ENCODE measurements around the gene ROR2. TPM values are rescaled to one million over a fixed set of nuclear protein-coding genes. Genes with fewer than 3 reads are reported as not detected.

ROR2 gene
- total RNA-seq, 1 experiment from 2014 or later: not detected

DNA sequence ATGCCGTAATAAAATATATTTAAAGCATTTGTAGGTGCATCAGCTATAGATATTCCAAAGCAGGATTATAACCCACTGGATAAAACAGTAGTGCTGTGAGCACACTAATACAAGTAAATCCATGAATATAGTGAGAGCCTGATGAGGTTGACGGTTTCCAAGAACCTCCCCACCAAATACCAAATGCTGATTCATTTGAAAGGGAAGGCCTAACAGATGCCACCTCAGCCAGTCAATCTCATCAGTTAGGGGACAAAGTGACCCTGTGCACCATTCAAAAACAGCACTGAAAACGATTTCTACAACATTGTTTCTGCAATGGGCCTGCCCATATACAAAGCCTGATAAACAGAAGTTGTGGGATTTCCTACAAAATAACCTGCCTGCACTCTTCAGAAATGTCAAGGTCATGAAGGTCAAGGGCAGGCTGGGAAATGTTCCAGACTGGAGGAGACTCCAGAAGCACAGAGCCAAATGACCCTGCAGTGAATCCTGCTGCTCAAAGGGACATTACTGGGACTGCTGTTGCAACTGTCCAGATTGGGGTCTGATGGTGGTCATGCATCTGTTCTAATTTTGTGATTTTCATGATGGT lies 69.6 kb downstream of the ROR2 start:
- DNase-seq (ENCODE audit: low read depth): no peak

DNA sequence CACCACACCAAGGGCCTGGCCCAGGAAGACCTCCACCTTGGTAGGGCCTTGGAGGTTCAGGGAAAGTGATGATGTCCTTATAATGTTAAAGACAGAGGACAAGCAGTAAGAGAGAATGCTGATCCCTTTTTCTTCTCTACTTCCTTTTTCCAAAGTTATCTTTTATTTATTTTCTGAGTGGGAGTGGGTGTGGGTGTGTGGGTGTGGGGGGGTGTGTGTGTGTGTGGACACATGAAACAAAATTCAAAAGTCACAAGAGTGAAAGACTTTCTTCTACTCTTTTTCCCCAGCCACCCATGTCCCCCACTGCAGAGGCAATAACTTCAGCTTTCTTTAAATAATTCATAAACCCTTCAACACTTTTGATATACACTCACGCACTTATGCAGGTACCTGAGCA lies 70.8 kb downstream of the ROR2 start:
- no peak for DNase-seq (ENCODE audit: low read depth)

DNA sequence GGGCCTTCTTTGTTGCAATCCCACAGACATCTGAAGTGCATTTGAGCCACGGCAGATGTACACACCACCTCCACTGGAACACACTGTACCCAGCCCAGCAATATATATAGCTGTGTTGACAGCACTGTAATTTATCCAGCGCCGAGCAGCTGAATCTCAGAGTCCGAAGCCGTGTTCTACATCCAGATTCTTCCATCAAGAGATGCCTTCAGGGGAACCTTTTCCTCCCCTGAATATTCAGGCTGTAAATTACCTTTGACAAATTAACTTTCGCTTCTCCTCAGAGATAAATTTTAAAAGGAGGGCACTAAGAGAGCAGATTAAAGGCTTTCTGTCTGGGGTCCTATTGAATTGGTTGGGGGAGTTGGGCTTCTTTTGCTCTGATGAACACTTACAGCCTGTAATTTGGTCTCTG lies 76.4 kb downstream of the ROR2 start:
- no peak for DNase-seq (ENCODE audit: low read depth)

DNA sequence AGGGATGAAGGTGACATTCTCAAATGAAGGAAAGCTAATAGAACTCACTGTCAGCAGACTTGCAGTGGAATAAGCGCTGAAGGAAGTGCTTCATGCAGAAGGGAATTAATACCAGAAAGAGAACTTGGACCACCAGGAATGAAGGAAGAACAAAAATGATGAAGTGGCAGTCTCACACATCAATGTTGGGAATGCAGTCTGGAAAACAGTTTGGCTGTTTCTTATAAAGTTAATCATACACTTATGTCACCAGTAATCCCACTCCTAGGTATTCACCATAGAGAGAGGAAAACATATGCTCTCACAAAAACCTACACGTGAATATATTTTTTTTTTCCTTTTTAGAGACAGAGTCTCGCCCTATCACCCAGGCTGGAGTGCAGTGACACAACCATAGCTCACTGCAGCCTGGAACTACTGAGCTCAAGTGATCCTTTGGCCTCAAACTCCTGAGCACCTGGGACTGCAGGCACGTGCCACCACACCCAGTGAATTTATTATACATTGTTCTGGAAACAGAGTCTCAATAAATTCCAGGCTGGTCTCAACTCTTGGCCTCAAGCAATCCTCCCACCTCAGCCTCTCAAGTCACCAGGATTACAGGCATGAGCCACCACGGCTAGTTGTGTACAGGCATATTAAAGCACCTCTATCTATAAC lies 81.2 kb downstream of the ROR2 start:
- no peak for DNase-seq (ENCODE audit: low read depth)

DNA sequence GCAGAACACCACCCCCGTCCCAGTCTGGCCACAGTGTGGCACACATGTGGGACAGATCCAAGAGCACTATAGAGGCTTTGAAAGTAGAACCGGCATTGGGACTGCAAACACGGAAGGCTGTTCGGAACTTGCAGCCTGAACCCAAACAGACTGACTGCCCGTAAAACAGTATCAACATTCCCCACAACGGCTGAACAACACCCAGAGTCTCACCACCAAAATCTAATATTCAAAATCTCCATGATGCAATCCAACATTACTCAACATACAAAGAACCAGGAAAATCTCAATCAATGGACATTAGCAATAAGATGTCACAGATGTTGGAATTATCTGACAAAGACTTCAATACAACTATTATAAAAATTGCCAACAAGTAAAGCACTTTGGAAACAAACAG lies 82.3 kb downstream of the ROR2 start:
- no peak for DNase-seq (ENCODE audit: low read depth)

DNA sequence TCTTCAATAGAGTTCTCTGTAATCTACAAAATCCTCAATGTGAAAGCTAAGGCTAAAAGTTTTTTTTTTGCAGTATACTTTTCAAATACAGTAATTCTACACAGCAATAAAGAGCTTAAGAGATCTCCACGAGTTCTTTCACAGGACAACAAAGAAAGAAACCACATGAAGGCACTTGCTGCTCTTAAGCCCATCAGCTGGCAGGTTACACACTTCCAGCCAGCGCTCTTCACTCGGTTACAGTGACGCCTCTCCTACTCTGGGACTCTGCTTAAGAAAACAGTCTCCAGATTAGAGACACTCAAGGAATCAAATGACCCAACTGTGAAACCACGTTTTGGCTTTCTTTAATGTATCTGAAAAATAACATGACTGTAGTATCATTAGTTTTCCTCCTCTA lies 85.0 kb downstream of the ROR2 start:
- no peak for DNase-seq (ENCODE audit: low read depth)

DNA sequence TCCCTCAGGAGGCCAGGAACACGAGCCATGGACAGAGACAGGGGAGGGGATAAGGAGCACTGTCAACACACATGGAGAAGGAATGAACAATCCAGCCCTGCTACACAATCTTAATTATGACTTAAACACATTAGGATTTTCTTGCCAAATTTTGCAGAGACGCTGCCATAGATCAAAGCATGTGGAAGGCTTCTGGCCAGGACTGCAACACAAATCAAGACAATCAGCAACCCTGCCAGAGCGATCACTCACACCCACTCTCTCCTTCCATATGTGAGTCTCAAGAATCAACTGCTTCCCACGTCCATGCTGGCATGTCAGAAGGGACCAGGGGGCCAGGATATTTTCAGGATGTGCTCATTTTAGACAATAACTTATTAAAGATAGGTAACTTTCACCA lies 85.6 kb downstream of the ROR2 start:
- no peak for DNase-seq (ENCODE audit: low read depth)

DNA sequence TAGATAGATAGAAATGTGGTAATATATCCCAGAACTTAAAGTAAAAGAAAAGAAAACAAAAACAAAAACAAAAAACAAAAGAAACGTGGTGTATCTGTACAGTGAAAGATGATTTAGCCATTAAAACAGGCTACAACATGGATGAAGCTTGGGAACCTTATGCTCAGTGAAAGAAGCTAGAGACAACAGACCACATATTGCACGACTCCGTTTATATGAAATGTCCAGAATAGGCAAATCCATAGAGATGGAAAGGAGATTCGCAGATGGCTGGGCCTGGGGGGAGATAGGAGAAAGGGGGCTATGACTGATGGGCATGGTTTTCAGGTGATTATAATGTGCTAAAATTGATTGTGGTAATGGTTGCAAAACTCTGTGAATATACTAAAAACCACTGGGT lies 86.6 kb downstream of the ROR2 start:
- DNase-seq (ENCODE audit: low read depth): no peak

DNA sequence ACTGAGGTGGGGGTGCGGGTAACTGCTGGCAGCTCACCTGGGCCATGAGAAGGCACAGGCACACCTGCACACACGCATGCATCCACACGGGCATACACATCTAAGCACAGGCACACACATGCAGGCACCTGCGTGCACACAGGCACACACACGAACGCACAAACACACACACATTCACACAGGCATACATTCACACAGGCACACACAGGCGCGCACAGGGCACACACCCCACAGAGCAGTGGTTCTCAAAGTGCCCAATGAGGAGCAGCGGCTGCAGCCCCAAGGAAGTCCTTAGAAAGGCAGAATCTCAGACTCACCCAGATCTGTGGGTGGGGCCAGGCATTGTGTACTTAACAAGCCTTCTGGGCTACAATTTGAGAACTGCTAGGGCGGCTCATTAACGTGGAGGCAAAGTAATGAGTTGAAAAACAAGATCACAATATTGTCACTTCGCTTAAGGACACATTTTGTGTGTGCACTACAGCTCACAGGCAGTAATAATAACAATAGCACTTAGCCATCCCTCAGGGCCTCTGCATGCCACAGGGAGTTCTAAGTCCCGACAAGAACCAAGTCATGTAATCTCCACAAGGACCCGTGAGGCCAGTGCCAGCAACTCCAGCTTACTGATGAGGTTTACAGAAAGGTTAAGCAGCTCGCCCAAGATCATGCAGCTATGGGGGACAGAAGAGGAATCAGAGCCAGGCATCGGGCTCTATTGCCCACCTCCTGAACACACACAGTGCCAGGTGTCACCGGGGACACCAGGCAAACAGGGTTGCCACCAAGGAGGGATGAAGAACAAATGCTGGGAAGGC lies 91.6 kb downstream of the ROR2 start:
- DNase-seq (ENCODE audit: low read depth): no peak

DNA sequence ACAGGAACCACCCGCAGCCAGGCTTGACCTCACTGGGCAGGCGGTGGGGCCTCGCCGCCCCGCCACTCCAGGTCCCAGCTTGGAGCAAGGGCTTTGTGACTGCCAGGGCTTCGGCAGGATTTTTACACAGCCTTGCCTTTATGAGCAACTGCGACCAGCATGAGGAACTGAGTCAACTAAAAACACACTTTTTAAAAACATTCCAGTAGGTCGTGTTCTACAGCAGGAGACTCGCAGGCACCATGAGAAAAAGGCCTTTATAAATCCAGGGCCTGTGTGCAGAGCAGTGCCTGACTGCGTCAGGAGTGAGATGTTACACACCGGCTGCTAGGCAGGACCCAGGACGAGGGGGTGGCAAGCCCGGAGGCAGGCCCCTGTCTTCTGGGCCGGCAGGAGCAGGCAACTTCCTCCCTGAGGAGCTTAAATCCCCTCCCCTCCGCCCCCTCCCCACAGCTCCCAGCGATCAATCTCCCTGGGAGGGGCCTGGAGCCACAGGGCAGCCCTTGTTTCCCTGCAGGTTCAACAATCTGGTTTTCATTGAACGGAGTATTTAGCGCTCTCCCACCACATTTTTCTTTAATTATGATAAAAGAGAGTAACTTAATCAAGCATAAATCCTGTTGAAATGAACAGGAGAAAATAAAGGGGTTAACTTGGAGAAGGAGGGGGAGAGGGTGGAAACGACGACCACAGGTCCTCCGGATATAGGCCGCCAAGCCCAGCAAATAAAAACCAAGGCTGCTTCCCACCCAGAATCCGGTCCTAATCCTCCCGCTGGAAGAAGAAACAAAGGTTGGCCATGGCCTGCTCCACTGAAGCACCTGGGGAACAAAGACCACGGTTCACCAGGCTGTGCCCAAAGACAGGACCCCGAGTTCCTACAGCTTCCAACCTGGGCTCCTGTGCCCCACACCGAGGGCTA lies 92.5 kb downstream of the ROR2 start:
- DNase-seq (ENCODE audit: low read depth): no peak

DNA sequence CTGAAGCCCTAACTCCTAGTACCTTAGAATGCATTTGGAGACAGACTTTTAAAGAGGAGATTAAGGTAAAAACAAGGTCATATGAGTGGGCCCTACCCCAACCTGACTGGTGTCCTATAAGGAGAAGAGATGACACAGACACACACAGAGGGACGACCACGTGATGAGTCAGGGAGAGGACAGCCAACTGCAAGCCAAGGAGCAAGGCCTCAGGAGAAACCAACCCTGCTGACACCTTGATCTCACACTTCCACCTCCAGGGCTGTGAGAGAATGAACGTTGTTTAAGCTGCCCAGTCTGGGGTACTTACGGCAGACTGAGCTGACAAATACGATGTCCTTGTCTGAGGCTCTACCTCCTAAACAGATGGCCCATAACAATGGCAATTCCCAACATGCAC lies 93.6 kb downstream of the ROR2 start:
- DNase-seq (ENCODE audit: low read depth): no peak

DNA sequence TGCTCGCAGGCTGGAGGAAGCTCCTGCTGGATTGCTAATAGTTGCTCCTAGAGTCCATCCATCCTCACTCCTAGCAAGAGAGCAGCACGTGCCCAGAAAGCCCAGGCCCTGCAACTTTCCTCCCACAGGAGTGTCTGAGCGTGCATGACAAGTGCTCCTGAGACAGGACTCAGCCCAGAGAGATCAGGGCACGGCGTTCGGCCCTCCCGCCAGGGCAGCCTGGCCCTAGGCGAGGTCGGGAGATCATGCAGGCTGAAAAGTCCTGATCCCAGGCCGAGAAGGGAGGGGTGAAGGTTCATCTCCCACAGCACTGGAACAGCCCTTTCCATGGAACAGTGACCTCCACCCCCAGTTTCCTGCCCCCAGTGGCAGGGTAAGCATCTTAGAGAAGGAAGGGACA lies 94.8 kb downstream of the ROR2 start:
- no peak for DNase-seq (ENCODE audit: low read depth)

DNA sequence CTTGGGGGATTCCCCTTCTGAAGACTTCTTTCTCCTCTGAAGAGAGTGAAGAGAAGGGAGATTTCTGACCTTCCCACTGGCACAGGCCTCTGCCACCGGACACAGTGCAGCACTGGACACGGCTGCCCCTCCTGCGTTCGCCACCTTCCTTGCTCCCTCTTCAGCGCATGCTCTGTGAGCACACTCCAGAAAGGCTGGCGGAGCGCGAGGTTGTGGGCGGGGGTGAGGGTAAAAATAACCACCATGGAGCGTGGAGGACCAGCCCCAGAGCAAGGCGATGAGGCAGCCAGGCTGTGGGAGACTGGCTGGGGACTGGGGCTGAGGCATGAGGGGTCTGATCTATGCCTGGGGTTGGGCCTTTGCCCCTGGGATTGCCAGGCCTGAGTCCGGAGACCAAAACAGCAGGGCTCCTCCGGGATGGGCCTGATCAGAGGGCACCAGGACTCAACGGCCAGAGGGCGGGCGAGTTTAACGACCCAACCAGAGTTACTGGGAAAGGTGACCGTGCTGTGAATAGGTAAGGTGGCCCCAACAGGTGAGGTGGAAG lies 97.2 kb downstream of the ROR2 start:
- DNase-seq (ENCODE audit: low read depth): no peak

DNA sequence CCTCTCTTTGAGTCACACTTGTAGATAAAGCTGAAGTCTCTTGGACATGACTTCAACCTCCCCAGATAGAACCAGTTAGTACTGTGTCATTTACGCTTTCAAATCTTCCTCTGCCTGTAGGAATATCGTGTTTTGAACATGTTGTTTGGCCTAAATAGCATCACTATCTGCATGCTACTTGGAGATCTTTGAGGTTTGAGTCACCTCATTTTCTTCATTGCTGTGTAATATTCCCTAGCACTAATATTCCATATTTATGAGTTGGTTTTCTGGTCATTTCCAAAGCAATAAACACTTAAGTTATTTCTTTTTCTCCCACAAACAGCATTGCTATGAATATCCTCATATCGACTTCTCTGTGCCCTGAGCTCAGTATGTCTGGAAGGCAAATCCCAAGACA lies 100.3 kb downstream of the ROR2 start:
- no peak for DNase-seq (ENCODE audit: low read depth)

DNA sequence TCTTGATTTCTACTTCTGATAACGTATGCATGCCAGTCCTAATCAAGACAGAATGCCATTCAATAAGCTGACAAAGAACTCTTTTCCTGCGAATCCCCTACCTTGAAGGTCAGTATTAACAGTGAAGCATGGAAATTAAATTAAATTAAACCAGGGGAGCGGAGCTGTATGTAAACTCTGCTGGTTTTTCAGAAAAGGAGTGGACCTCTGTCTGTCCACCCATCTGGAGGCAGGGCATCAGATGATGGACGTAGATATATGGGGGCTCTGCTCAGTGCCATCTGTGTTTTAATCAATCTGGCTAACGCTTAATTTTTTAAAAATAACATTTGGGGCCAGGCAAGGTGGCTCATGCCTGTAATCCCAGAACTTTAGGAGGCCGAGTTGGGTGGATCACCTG lies 101.9 kb downstream of the ROR2 start:
- DNase-seq (ENCODE audit: low read depth): no peak

DNA sequence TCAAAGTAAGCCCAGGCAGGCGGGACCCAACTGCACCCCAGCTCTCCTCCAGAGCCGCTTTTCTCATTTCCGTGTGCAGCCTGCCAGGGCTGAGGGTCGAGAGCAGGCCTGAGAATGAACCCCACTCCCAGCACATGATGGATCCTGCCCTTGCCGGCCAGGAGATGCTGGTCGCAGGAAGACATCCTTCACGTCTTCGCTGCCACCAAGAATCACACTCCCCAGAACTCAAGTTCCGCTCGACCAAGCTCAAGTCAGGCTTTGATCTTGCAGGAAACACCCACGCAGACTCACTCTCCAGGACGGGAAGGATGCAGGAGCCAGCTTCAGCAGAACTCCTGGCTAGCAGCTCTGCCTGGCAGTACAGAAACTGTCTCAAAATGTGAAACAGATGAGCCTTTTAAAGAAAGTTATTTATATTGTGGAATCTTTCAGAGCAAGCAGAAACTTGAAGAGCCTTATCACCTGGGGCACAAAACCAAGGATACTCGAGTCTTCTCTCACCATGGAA lies 102.4 kb downstream of the ROR2 start:
- DNase-seq (ENCODE audit: low read depth): no peak

DNA sequence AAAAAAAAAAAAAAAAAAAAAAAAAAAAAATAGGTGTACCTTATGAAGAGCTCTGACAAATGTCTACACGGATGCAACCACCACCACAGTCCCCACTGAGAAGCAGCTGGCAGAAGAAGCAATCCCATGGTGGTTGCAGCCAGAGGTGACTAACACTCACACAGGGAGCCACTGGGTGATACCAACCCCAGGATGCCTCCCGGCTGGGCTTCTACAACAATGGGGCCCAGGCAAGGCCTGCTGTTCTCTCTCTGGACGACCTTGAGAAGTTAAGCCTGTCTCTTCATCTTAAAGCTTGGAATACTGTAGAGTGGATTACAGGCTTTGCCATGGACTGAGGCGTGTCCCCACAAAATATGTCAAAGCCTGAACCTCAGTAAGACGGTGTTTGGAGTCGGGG lies 104.1 kb downstream of the ROR2 start:
- no peak for DNase-seq (ENCODE audit: low read depth)

DNA sequence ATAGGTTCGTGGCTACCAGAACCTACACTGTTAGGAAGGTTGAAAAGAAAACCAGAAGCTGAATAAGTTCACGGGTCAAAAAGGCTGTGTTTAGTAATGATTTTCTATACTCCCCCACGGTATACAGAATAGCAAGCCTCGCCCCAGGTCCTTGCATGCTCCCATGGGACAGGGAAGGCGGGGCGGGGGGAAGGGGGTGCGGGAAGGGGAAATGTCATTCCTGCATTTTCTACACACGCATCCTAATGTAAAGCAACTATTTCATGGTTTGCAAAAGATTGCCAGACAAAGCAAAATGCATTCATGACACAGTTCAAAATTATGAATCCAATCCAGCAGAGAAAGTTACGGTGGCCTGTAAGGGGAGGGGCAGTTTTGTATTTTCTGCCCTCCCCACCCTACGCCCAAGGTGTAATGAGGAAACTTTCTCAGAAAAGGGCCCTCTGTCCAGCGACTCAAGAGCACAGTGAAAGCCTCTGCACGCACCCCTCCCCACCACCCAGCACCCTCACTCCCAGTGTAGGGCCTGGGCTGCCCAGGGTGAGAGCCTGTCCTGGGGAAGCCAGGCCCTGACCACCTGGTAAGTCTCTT lies 105.2 kb downstream of the ROR2 start:
- no peak for DNase-seq (ENCODE audit: low read depth)

DNA sequence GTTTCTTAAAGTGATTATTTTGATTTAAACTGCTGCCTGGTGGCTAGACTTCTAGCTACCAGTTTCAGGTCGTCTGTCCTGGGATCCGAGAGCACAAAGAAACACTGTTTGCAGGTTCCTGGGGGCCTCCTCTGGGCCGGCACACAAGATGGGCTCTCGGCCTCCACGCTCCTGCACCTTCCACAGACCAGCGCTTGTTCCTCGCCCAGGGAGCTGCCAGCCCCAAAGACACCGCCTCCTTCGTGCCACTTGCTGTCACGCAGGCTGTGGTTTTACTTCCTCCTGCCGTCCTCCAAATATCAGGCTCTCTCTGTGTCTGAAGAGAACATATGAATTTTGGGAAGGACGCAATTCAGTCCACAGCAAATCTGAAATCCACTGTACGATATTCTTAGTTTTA lies 105.8 kb downstream of the ROR2 start:
- no peak for DNase-seq (ENCODE audit: low read depth)

DNA sequence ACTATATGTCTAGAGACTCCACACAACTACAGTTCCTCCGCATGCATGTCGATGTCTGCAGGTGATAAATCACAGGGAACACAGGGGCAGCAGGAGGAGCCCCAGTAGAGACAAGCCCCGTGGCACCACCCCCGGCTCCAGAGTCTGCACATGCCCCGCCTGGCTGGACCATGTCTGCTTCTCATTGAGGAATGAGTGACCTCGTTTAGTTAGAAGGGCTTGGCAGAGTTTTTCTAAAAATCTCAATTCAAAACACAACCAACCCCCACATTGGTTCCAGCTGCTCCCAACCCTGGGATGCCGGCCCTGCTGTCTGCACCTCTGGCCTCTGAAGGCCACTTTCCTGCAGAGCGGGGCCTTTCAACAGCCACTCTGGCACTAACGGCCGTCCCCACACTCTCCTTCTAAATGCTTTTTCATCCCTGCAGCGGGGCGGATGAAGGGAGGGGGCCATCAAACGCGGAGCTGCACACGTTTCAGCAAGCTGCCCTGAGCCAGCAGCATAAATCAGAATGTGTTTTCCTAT lies 106.3 kb downstream of the ROR2 start:
- no peak for DNase-seq (ENCODE audit: low read depth)

DNA sequence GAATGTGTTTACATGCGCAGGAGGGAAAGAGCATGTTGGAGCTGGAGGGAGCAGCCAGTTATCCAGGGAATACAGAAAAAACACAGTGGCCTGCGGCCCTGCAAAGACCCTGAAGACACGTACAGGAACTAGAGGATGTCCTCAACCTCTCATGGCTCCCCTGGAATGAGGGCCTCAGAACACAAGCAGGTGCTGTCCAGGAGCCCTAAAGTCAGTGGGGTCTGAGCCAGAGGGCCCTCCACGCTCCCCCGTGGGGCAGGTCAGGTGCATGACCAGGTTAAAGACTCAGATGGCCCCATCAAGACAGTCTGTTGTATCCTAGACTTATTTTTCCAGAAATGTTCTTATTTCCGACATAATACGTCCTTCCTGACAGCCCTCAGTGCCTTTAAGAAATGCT lies 106.9 kb downstream of the ROR2 start:
- DNase-seq (ENCODE audit: low read depth): no peak
